Naive thymus-derived CD4-positive, alpha-beta T cell (primary cell): ENCODE data around the gene CACNA1C. TPM values are rescaled to one million over a fixed set of nuclear protein-coding genes. Genes with fewer than 3 reads are reported as not detected.

ENCODE experiments used
- ATAC-seq: fragments of 150-1000 bp; cut with Tn5 transposase; 2 replicates; pipeline ENCODE4 v1.10.0; 2021; ENCODE audit warnings: mild to moderate bottlenecking, moderate library complexity
- CTCF ChIA-PET: fragments of 350-600 bp; sonication (Branson Sonifier 250); formaldehyde crosslinking; loops from one replicate; lab custom pipeline; 2021; ENCODE audit warnings: antibody characterized with exemption; lab: Charles Lee
- POLR2A ChIA-PET: fragments of 350-600 bp; sonication (Branson Sonifier 250); formaldehyde crosslinking; loops from one replicate; lab custom pipeline; 2021; ENCODE audit warnings: antibody characterized with exemption, inconsistent platforms; lab: Charles Lee
- DNase-seq, 9 donors: peaks; one replicate each; pipeline versions ENCODE4 v3.0.0 to v3.0.0-alpha.2; 2020 to 2022; ENCODE audit warnings: mixed read lengths in 1 of 9
- H3K27ac ChIP-seq: one replicate; pipeline ENCODE4 v1.7.0; 2013; ENCODE audit warnings: mild to moderate bottlenecking, low read depth, low read length, moderate library complexity
- H3K27me3 ChIP-seq, 2 donors: one replicate each; pipeline ENCODE4 v1.7.0; 2013; ENCODE audit warnings: low read length in 2 of 2, mild to moderate bottlenecking in 2 of 2, moderate library complexity in 2 of 2; ENCODE audit not compliant: control insufficient read depth in 2 of 2, insufficient read depth in 2 of 2
- H3K36me3 ChIP-seq, 3 experiments: 1 replicate in 2 of 3; 2 replicates in 1 of 3; pipeline ENCODE4 v1.7.0; 2013; ENCODE audit warnings: low read length in 3 of 3, mild to moderate bottlenecking in 3 of 3, moderate library complexity in 1 of 3; ENCODE audit not compliant: insufficient read depth in 3 of 3, control insufficient read depth in 2 of 3
- H3K4me1 ChIP-seq, 2 donors: one replicate each; pipeline ENCODE4 v1.7.0; 2013; ENCODE audit warnings: low read length in 2 of 2, mild to moderate bottlenecking in 2 of 2, moderate library complexity in 1 of 2; ENCODE audit not compliant: control insufficient read depth in 2 of 2, insufficient read depth in 2 of 2
- H3K4me3 ChIP-seq: 2 replicates; pipeline ENCODE4 v1.7.0; 2013; ENCODE audit warnings: mild to moderate bottlenecking, low read length
- H3K9me3 ChIP-seq, 3 experiments: 1 replicate in 2 of 3; 2 replicates in 1 of 3; pipeline ENCODE4 v1.7.0; 2013; ENCODE audit warnings: low read length in 3 of 3; ENCODE audit not compliant: control insufficient read depth in 2 of 3
- H3K27ac Mint-ChIP-seq, 9 donors: one replicate each; pipeline ENCODE4 v1.8.0; 2020 to 2022; ENCODE audit warnings: mixed read lengths in 9 of 9, mild to moderate bottlenecking in 8 of 9, moderate library complexity in 5 of 9, inconsistent platforms in 2 of 9
- H3K27me3 Mint-ChIP-seq, 5 donors: one replicate each; pipeline ENCODE4 v1.8.0; 2021 to 2022; ENCODE audit warnings: mixed read lengths in 5 of 5, mild to moderate bottlenecking in 1 of 5
- H3K36me3 Mint-ChIP-seq, 5 donors: one replicate each; pipeline ENCODE4 v1.8.0; 2020 to 2022; ENCODE audit warnings: mixed read lengths in 5 of 5, mild to moderate bottlenecking in 3 of 5, inconsistent platforms in 1 of 5
- H3K4me1 Mint-ChIP-seq, 7 donors: one replicate each; pipeline ENCODE4 v1.8.0; 2020 to 2022; ENCODE audit warnings: mixed read lengths in 7 of 7, mild to moderate bottlenecking in 3 of 7, inconsistent platforms in 1 of 7
- H3K4me3 Mint-ChIP-seq, 10 donors: one replicate each; pipeline ENCODE4 v1.8.0; 2020 to 2022; ENCODE audit warnings: mild to moderate bottlenecking in 10 of 10, mixed read lengths in 10 of 10, moderate library complexity in 6 of 10, inconsistent platforms in 2 of 10
- H3K9me3 Mint-ChIP-seq, 11 donors: one replicate each; pipeline ENCODE4 v1.8.0; 2020 to 2022; ENCODE audit warnings: mixed read lengths in 11 of 11, mild to moderate bottlenecking in 4 of 11, inconsistent platforms in 1 of 11, moderate library complexity in 1 of 11
- intact Hi-C, 2 donors: fragments of 100-400 bp; cut with micrococcal nuclease; formaldehyde crosslinking; loops; one replicate each; pipeline ENCODE4 v1.15.1; 2023
- polyA plus RNA-seq, 2 donors: library from polyadenylated mRNA; unstranded; fragments of 300-500 nt; fragmentation: Illumina TruSeq; gene quantifications; one replicate each; pipeline ENCODE4 v1.2.3, GENCODE V29; 2021
- total RNA-seq, 6 experiments: library from RNA in 5 of 6; stranded (reverse) in 5 of 6; gene quantifications; 1 replicate in 5 of 6; 2 replicates in 1 of 6; pipeline ENCODE4 v1.2.3 and lab custom pipeline; 2021 to 2026

The CACNA1C gene
- total and polyA plus RNA-seq, 7 experiments from 2014 or later, result 0.04 to 0.48 (median 0.08) TPM

DNA sequence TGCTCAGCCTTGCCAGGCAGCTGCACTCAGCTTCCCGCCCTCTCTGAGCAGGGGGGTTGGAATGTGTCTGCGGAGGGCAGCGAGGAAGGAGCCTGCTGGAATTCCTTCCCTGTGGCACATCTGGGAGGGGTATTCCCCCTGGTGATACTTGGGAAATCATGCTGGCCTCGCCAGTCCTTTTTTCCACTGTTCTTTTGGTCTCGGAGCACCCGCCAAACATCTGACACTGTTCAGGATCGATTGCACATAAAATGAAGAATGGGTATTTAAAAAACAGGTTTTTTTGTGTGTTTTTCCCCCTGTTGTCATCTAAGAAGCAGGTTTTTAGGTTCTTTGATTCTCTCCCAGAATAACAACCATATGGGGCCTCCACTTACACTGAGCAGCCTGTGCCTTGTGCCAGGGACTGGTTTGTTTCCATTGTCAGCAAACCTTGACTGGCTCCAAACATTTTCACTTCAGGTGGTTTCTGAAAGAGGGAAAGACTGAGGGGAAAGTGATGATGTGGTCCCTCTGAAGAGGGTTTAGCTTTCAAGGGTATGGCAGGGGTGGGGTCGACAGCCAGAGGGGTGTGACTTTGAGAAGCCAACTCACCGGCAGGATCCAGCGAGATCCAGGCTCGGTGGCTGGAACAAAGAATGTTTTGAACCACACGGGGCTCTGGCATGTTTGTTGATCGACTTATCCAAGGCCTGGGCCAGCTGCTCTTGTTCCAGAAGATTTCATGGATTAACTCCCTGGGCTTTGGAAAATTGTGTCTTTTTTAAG lies 215.1 kb downstream of the CACNA1C start:
- Mint-ChIP-seq H3K4me3 (no peak overlapping the region), H3K27ac (no peak overlapping the region), H3K4me1 (no peaks in the 10 kb centered on the region), H3K36me3 (no peaks in the 10 kb centered on the region), H3K27me3 (peaks cover 0 to 11% (median 0%) of the 10 kb centered on the region in 5 donors), H3K9me3 (peaks cover 0 to 2% (median 0%) of the 10 kb centered on the region in 11 donors)
- H3K9me3 ChIP-seq, result no peaks in the 10 kb centered on the region
- POLR2A ChIA-PET, result interaction anchor here (0.5 kb wide), 1 partner anchor 13 kb away, joined by 4 read pairs; no protein-coding TSS in a partner anchor
- DNase-seq, result no peak
- no peaks in the 10 kb centered on the region for H3K36me3 ChIP-seq
- H3K27ac ChIP-seq, result no peak overlapping the region
- CTCF ChIA-PET, result no interaction called here
- H3K27me3 ChIP-seq, result no peaks in the 10 kb centered on the region
- H3K4me1 ChIP-seq, result no peaks in the 10 kb centered on the region
- ATAC-seq, result no peak
- intact Hi-C loops, result no loop called here
- no peak overlapping the region for H3K4me3 ChIP-seq

DNA sequence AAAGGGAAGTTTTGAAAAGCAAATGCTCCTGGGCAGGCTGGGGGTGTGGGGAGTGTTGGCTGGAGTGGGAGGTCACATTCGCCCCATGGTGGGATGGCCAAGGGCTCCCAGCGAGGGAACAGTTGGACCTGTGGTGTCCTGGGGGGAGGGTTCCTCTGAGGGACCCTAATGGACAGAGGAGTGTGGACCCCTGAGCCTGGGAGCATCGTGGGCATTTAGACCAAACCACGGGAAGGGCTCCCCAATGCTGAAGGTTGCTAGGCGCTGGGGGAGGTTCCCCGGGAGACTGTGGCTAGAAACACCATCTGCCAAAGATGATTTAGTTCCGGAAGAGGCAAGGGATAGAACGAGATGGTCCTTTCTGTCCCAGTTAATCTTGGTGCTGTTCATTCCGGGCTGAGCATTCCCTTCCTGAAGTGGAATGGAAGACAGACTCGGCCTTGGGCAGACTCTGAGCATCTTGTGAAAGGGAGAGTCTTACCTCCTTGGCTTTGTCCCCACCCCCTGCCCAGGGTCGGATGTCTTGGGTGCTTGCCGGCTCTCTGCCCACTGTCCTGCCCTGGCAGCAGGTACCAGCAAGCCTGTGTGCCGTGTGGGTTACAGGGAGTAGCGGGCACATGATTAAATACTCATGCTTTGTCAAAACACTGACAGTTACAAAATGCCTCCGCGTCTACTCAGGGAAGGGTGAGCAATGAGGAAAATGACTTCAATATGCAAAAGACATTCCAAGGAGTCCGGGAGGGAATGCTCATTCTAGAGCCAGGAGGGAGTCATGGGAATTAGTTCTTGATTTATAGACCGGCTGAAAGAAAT lies 215.9 kb downstream of the CACNA1C start:
- no peak overlapping the region for H3K27ac Mint-ChIP-seq
- H3K27me3 Mint-ChIP-seq, result peaks cover 0 to 11% (median 0%) of the 10 kb centered on the region in 5 donors
- CTCF ChIA-PET, result no interaction called here

DNA sequence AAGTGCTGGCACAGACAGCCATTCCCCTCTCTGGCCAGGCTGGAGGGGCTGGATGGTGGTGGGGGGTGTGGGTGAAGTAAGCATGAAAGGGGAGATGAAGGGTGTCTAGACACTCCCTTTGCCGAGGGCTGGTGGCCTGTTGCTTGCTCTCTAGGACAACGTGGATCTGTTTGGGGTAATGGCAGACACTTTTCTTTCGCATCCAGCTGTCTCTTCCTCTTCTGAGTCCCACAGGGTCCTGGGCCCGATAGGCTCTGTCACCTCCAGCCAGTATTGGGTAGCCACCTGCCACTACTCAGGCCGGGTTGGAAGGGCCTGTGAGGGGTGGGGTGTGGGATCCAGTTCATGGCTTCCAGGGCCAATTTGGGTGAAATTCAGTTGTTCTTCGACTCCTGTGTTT lies 218.1 kb downstream of the CACNA1C start:
- Mint-ChIP-seq H3K4me1 (no peaks in the 10 kb centered on the region), H3K9me3 (no peaks in the 10 kb centered on the region), H3K4me3 (no peak overlapping the region), H3K36me3 (no peaks in the 10 kb centered on the region), H3K27me3 (peaks cover 0 to 8% (median 0%) of the 10 kb centered on the region in 5 donors), H3K27ac (no peak overlapping the region)
- no peaks in the 10 kb centered on the region for H3K27me3 ChIP-seq
- no peak for DNase-seq
- H3K4me3 ChIP-seq, result no peak overlapping the region
- H3K4me1 ChIP-seq, result no peaks in the 10 kb centered on the region
- H3K9me3 ChIP-seq, result no peaks in the 10 kb centered on the region
- ChIA-PET POLR2A (no interaction called here), CTCF (no interaction called here)
- intact Hi-C loops, result no loop called here
- H3K36me3 ChIP-seq, result no peaks in the 10 kb centered on the region
- ATAC-seq, result no peak
- H3K27ac ChIP-seq, result no peak overlapping the region

More for the DNA sequence above, 215.9 kb downstream of the CACNA1C start:
- Mint-ChIP-seq H3K4me1 (no peaks in the 10 kb centered on the region), H3K9me3 (peaks cover 0 to 2% (median 0%) of the 10 kb centered on the region in 11 donors), H3K4me3 (no peak overlapping the region), H3K36me3 (no peaks in the 10 kb centered on the region)
- no peaks in the 10 kb centered on the region for H3K36me3 ChIP-seq
- no peak overlapping the region for H3K27ac ChIP-seq
- H3K4me1 ChIP-seq, result no peaks in the 10 kb centered on the region
- POLR2A ChIA-PET, result no interaction called here
- ATAC-seq (no peak), DNase-seq (no peak)
- H3K9me3 ChIP-seq, result no peaks in the 10 kb centered on the region
- intact Hi-C loops, result no loop called here
- H3K4me3 ChIP-seq, result no peak overlapping the region
- no peaks in the 10 kb centered on the region for H3K27me3 ChIP-seq

DNA sequence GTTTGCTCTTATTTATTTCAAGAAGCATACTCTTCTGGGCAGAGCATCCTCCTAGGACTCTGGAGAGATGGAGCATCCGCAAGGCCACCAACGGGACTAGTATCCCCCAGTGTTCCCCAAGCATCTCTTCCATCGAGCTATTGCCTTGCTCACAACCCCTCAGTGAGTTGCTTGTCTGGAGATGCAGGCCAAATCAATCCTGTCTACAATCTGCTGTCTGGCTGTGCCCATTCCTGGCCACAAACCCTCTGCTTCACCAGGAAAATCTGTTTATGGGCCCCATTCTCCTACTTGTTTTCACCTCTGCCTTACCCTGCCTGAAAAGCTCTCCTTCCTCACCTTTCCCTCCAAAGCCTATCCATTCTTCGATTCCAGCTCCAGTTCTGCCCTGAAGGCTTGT lies 219.2 kb downstream of the CACNA1C start:
- no peak overlapping the region for H3K27ac ChIP-seq
- no peak for DNase-seq
- Mint-ChIP-seq H3K4me1 (no peaks in the 10 kb centered on the region), H3K9me3 (no peaks in the 10 kb centered on the region), H3K27ac (no peak overlapping the region), H3K4me3 (no peak overlapping the region), H3K27me3 (peaks cover 0 to 4% (median 0%) of the 10 kb centered on the region in 5 donors), H3K36me3 (no peaks in the 10 kb centered on the region)
- POLR2A ChIA-PET, result no interaction called here
- H3K4me3 ChIP-seq, result no peak overlapping the region
- CTCF ChIA-PET, result no interaction called here
- intact Hi-C loops, result no loop called here
- H3K9me3 ChIP-seq, result no peaks in the 10 kb centered on the region
- ATAC-seq, result no peak
- no peaks in the 10 kb centered on the region for H3K4me1 ChIP-seq
- no peaks in the 10 kb centered on the region for H3K27me3 ChIP-seq
- no peaks in the 10 kb centered on the region for H3K36me3 ChIP-seq

DNA sequence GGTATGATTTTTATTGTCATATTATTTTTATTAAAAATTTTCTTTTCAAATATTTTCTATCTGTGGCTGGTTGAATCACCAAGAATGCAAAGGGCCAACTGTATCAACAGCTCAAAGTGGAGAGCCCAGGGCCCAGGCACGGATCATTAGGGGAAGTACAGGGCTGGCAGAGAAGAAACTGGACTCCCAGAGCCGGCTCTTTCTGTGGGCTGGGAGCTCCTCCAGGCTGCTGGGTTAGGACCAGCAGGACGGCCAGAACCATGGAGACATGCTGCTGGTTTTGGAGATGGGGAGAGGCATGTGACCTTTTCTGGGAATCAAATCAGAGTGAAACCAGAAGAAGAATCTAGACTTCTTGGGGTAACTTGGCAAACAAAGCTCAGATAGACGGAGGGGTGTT lies 220.5 kb downstream of the CACNA1C start:
- Histone ChIP-seq H3K9me3 (no peaks in the 10 kb centered on the region), H3K36me3 (no peaks in the 10 kb centered on the region), H3K27me3 (no peaks in the 10 kb centered on the region), H3K27ac (no peak overlapping the region), H3K4me1 (no peaks in the 10 kb centered on the region), H3K4me3 (no peak overlapping the region)
- DNase-seq (no peak), ATAC-seq (no peak)
- intact Hi-C loops, result no loop called here
- Mint-ChIP-seq H3K4me1 (no peaks in the 10 kb centered on the region), H3K9me3 (peaks cover 0 to 1% (median 0%) of the 10 kb centered on the region in 11 donors), H3K27me3 (peaks cover 0 to 4% (median 0%) of the 10 kb centered on the region in 5 donors), H3K36me3 (no peaks in the 10 kb centered on the region), H3K27ac (peak overlapping the region in 1 of 9 donors; percentile 74), H3K4me3 (no peak overlapping the region)
- ChIA-PET POLR2A (no interaction called here), CTCF (no interaction called here)

DNA sequence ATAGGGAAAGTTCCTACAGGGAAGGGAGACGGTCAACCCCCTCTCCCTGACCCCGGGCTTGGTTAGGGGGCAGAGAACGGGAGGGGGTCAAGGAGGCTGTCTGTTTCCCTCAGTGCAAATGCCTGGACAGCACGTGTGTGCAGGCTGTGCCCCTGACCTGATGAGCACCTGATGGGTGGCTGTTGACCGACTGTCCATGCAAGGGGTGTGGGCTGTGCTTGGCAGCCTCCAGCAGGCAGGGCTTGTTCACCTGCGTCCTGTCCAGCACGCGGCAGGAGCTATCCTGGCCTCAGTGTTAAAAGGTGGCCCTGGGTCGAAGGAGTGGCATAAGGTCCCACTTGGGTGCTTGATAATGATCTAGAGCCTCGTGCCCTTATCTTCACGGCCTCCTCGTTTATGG lies 221.0 kb downstream of the CACNA1C start:
- no peak overlapping the region for H3K4me3 ChIP-seq
- H3K27ac Mint-ChIP-seq, result no peak overlapping the region
- H3K36me3 Mint-ChIP-seq, result no peaks in the 10 kb centered on the region
- intact Hi-C loops, result no loop called here
- no peaks in the 10 kb centered on the region for H3K4me1 ChIP-seq
- H3K27ac ChIP-seq, result no peak overlapping the region
- no peaks in the 10 kb centered on the region for H3K27me3 ChIP-seq
- ATAC-seq, result no peak
- no peaks in the 10 kb centered on the region for H3K36me3 ChIP-seq
- no peak for DNase-seq
- no peaks in the 10 kb centered on the region for H3K9me3 ChIP-seq
- no peak overlapping the region for H3K4me3 Mint-ChIP-seq
- H3K9me3 Mint-ChIP-seq, result peaks cover 0 to 1% (median 0%) of the 10 kb centered on the region in 11 donors
- H3K27me3 Mint-ChIP-seq, result peaks cover 0 to 4% (median 0%) of the 10 kb centered on the region in 5 donors
- CTCF ChIA-PET, result no interaction called here
- H3K4me1 Mint-ChIP-seq, result no peaks in the 10 kb centered on the region
- POLR2A ChIA-PET, result no interaction called here
